Body of pancreas (tissue), 4 donors: ENCODE measurements around the gene PINLYP. TPM values are rescaled to one million over a fixed set of nuclear protein-coding genes. Genes with fewer than 3 reads are reported as not detected.

ENCODE experiments used
- ATAC-seq: fragments of 150-250 bp; one replicate; pipeline ENCODE4 v1.9.1; 2016
- DNase-seq, 4 donors: peaks; one replicate each; pipeline ENCODE4 v3.0.0-alpha.2; 2019
- H3K27ac ChIP-seq, 4 donors: fragments of 200-600 bp; sonication (generic); 1 replicate in 3 of 4; 2 replicates in 1 of 4; pipeline versions ENCODE4 v1.5.1 to v1.6.1; 2016 to 2019; ENCODE audit warnings: mild to moderate bottlenecking in 1 of 4, mixed read lengths in 1 of 4, moderate library complexity in 1 of 4
- H3K27me3 ChIP-seq, 2 donors: fragments of 200-600 bp; sonication (generic); one replicate each; pipeline ENCODE4 v1.6.0; 2016; ENCODE audit warnings: mild to moderate bottlenecking in 1 of 2
- H3K36me3 ChIP-seq, 2 donors: fragments of 200-600 bp; sonication (generic); replicated peaks in 1 of 2; 2 replicates each; pipeline ENCODE4 v1.5.1; 2016; ENCODE audit warnings: low read depth in 2 of 2; ENCODE audit not compliant: insufficient read depth in 1 of 2
- H3K4me1 ChIP-seq: fragments of 200-600 bp; sonication (generic); one replicate; pipeline ENCODE4 v1.6.0; 2016
- H3K4me3 ChIP-seq, 2 donors: fragments of 200-600 bp; sonication (generic); 1 replicate in 1 of 2; 2 replicates in 1 of 2; pipeline ENCODE4 v1.5.1; 2016 to 2019
- H3K9me3 ChIP-seq, 3 donors: fragments of 200-600 bp; sonication (generic); 1 replicate in 2 of 3; 2 replicates in 1 of 3; pipeline ENCODE4 v1.5.1; 2016
- CTCF ChIP-seq, 7 experiments: fragments of 450-650 bp in 4 of 7; fragments of 200-600 bp in 3 of 7; sonication (generic) in 3 of 7; IDR thresholded peaks; one replicate each; pipeline ENCODE4 v1.5.1; 2016 to 2019; ENCODE audit warnings: antibody characterized with exemption in 7 of 7
- POLR2A ChIP-seq, 3 donors: fragments of 450-650 bp; IDR thresholded peaks; one replicate each; pipeline ENCODE4 v1.6.1; 2016; ENCODE audit warnings: antibody characterized with exemption in 3 of 3, mild to moderate bottlenecking in 2 of 3
- WGBS, 2 donors: methylation state at CpG; one replicate each; pipeline ENCODE4 v1.1.5; 2017; 5-methylcytosine and 5-hydroxymethylcytosine counted together
- intact Hi-C: fragments of 100-400 bp; cut with DNase I; formaldehyde crosslinking; loops from one replicate; pipeline ENCODE4 v1.15.1; 2023
- total RNA-seq, 2 donors: library from RNA; depleted of rRNA; stranded (reverse); fragments of >200 nt; gene quantifications; one replicate each; pipeline ENCODE4 v1.1.0, GENCODE V29; 2016

Gene PINLYP
- total RNA-seq, 2 donors from 2014 or later: 4.6 TPM; not detected in 1

GRCh38 chr19:43619262-43620060 lies 43.9 kb downstream of the PINLYP start, which contains the start of gene ZNF428:
Gene ZNF428, minus strand, starts transcription at chr19:43619629. Its CDS starts 5,325 bp downstream, at chr19:43614304.
- ATAC-seq: peak; percentile 86
- intact Hi-C loops: no loop called here
- H3K27ac ChIP-seq: peak within 1 kb of the TSS; percentile 89 to 97 (median 92)

GRCh38 chr19:43620061-43621001 lies 44.7 kb downstream of the PINLYP start:
- DNase-seq (no peak), ATAC-seq (peak; percentile 3)

More at GRCh38 chr19:43619262-43620060, 43.9 kb downstream of the PINLYP start, which contains the start of gene ZNF428:
- Histone ChIP-seq H3K36me3 (no peaks in the 10 kb centered on the region), H3K4me3 (peak within 1 kb of the TSS; percentile 48 to 74), H3K9me3 (no peaks in the 10 kb centered on the region), H3K4me1 (peaks cover 28% of the 10 kb centered on the region), H3K27me3 (no peaks in the 10 kb centered on the region)
- TF ChIP-seq POLR2A (IDR thresholded peaks at IDR 0.05) (peak; percentile 73 to 79 (median 78)), CTCF (IDR thresholded peaks at IDR 0.05) (peak in 1 of 7 experiments; percentile 4)
- DNase-seq: peak; percentile 80 to 89 (median 88)
- WGBS, 2 donors: 0 to 1% methylated on average over 14 to 80 of the region's 81 CpGs

GRCh38 chr19:43622070-43622469 lies 46.5 kb downstream of the PINLYP start:
- DNase-seq (no peak), ATAC-seq (no peak)
- no peaks in the 10 kb centered on the region for H3K9me3 ChIP-seq
- intact Hi-C loops: no loop called here
- H3K36me3 ChIP-seq: no peaks in the 10 kb centered on the region
- peaks cover 17% of the 10 kb centered on the region for H3K4me1 ChIP-seq
- no peak for TF ChIP-seq POLR2A (IDR thresholded peaks at IDR 0.05)
- no peak for TF ChIP-seq CTCF (IDR thresholded peaks at IDR 0.05)
- 75 to 83% methylated on average over 4 of the region's 4 CpGs for WGBS, 2 donors
- H3K4me3 ChIP-seq: no peak overlapping the region
- no peaks in the 10 kb centered on the region for H3K27me3 ChIP-seq
- H3K27ac ChIP-seq: no peak overlapping the region

More at GRCh38 chr19:43620061-43621001, 44.7 kb downstream of the PINLYP start:
- 35 to 61% methylated on average over 14 to 23 of the region's 23 CpGs for WGBS, 2 donors
- Histone ChIP-seq H3K9me3 (no peaks in the 10 kb centered on the region), H3K4me3 (peak overlapping the region; percentile 48 to 74), H3K36me3 (no peaks in the 10 kb centered on the region), H3K27ac (peak overlapping the region; percentile 89 to 97 (median 92)), H3K27me3 (no peaks in the 10 kb centered on the region), H3K4me1 (peaks cover 27% of the 10 kb centered on the region)
- intact Hi-C loops: no loop called here
- TF ChIP-seq POLR2A (IDR thresholded peaks at IDR 0.05) (no peak), CTCF (IDR thresholded peaks at IDR 0.05) (no peak)

GRCh38 chr19:43622956-43623355 lies 47.4 kb downstream of the PINLYP start:
- no peaks in the 10 kb centered on the region for H3K9me3 ChIP-seq
- H3K4me1 ChIP-seq: peaks cover 17% of the 10 kb centered on the region
- H3K27ac ChIP-seq: no peak overlapping the region
- no peaks in the 10 kb centered on the region for H3K27me3 ChIP-seq
- H3K4me3 ChIP-seq: no peak overlapping the region
- WGBS, 2 donors: 100% methylated on average over 1 of the region's 1 CpG
- H3K36me3 ChIP-seq: no peaks in the 10 kb centered on the region
- no peak for DNase-seq
- TF ChIP-seq POLR2A (IDR thresholded peaks at IDR 0.05) (no peak), CTCF (IDR thresholded peaks at IDR 0.05) (no peak)
- ATAC-seq: no peak
- intact Hi-C loops: no loop called here
